K562 (cell line): Measurements from ENCODE around the gene ABHD13. TPM values are rescaled to one million over a fixed set of nuclear protein-coding genes. Genes with fewer than 3 reads are reported as not detected.

Source experiments
- ATF1 ChIP-seq, 2 experiments: fragments of 450-650 bp in 1 of 2; IDR thresholded peaks; 2 replicates each; pipeline ENCODE4 v1.6.1; 2016; ENCODE audit warnings: missing compliant biosample characterization in 1 of 2, missing genetic modification characterization in 1 of 2
- ATF7 ChIP-seq: fragments of 450-650 bp; IDR thresholded peaks from 2 replicates; pipeline ENCODE4 v1.7.1; 2014; ENCODE audit warnings: mild to moderate bottlenecking, moderate library complexity
- EGR1 ChIP-seq: fragments of 450-650 bp; conservative IDR thresholded peaks from 2 replicates; pipeline ENCODE4 v1.6.1; 2017; ENCODE audit warnings: mild to moderate bottlenecking
- GABPA ChIP-seq: fragments of 200-800 bp; sonication (Bioruptor generic); conservative IDR thresholded peaks from 2 replicates; pipeline ENCODE4 v1.6.1; 2016; ENCODE audit warnings: low read depth, missing genetic modification characterization, missing compliant biosample characterization
- GTF2E2 ChIP-seq: fragments of 200-800 bp; sonication (Bioruptor generic); IDR thresholded peaks from 2 replicates; pipeline ENCODE4 v1.6.1; 2016; ENCODE audit warnings: missing genetic modification characterization, missing compliant biosample characterization
- HEY1 ChIP-seq: fragments of 250-450 bp; sonication (Bioruptor Pico); IDR thresholded peaks from 2 replicates; pipeline ENCODE4 v1.5.0; 2020; ENCODE audit warnings: mild to moderate bottlenecking, moderate library complexity, borderline replicate concordance
- KDM4B ChIP-seq, 2 experiments: fragments of 450-650 bp in 1 of 2; sonication (generic) in 1 of 2; IDR thresholded peaks; 2 replicates each; pipeline ENCODE4 v1.6.1; 2016 to 2017; ENCODE audit warnings: borderline replicate concordance in 2 of 2, antibody characterized with exemption in 1 of 2, low read depth in 1 of 2, mild to moderate bottlenecking in 1 of 2
- MYC ChIP-seq, 2 experiments: fragments of 250-450 bp in 1 of 2; sonication (Bioruptor Pico) in 1 of 2; IDR thresholded peaks; 2 replicates each; pipeline versions ENCODE4 v1.5.1 to v1.6.1; 2012 to 2021; ENCODE audit warnings: low read depth in 2 of 2, borderline replicate concordance in 1 of 2, improper control_type of control experiment in 1 of 2, low read length in 1 of 2, mild to moderate bottlenecking in 1 of 2, moderate library complexity in 1 of 2
- POLR2AphosphoS5 ChIP-seq: IDR thresholded peaks from 2 replicates; pipeline ENCODE4 v1.6.1; 2011; ENCODE audit warnings: mild to moderate bottlenecking, low read depth, low read length, moderate library complexity; ENCODE audit not compliant: control insufficient read depth, insufficient read depth
- POLR2G ChIP-seq: fragments of 200-400 bp; formaldehyde crosslinking; IDR thresholded peaks from 2 replicates; pipeline ENCODE4 v1.6.1; 2017; ENCODE audit warnings: low read depth, mild to moderate bottlenecking, antibody characterized with exemption, low read length, moderate library complexity
- SAFB2 ChIP-seq: fragments of 200-400 bp; formaldehyde crosslinking; IDR thresholded peaks from 2 replicates; pipeline ENCODE4 v1.6.1; 2018; ENCODE audit warnings: borderline replicate concordance, low read length, low read depth, moderate library complexity; ENCODE audit not compliant: severe bottlenecking
- SAP30 ChIP-seq: fragments of 200-600 bp; sonication (generic); IDR thresholded peaks from 2 replicates; pipeline ENCODE4 v1.6.1; 2012; ENCODE audit warnings: borderline replicate concordance, low read depth, mild to moderate bottlenecking, moderate library complexity, low read length, control low read depth, inconsistent platforms; ENCODE audit not compliant: insufficient read depth, poor library complexity, severe bottlenecking
- SIN3B ChIP-seq: fragments of 450-650 bp; IDR thresholded peaks from 2 replicates; pipeline ENCODE4 v1.6.1; 2017; ENCODE audit warnings: low read depth, mild to moderate bottlenecking, moderate library complexity
- XRCC3 ChIP-seq: fragments of 450-650 bp; IDR thresholded peaks from 2 replicates; pipeline ENCODE4 v1.6.1; 2017; ENCODE audit warnings: mild to moderate bottlenecking, moderate library complexity
- ZKSCAN1 ChIP-seq: fragments of 150-350 bp; IDR thresholded peaks from 2 replicates; pipeline ENCODE4 v1.6.1; 2016; ENCODE audit warnings: low read depth, low read length
- polyA plus RNA-seq, 8 experiments: library from polyadenylated mRNA; depleted of rRNA in 4 of 8; stranded (reverse) in 5 of 8; unstranded in 3 of 8; fragments of >200 nt; fragmentation: Nextera tagmentation in 2 of 8; fragmentation: Illumina TruSeq in 1 of 8; extraction: Ambion mirVana in 2 of 8; extraction: Trizol in 1 of 8; gene quantifications; 2 replicates each; pipeline versions ENCODE4 v1.2.1 to v1.2.3, GENCODE V29; 2011 to 2014; ENCODE audit warnings: inconsistent platforms in 1 of 8, missing spikeins in 1 of 8
- total RNA-seq, 7 experiments: library from RNA; depleted of rRNA in 6 of 7; stranded (reverse); fragments of >200 nt in 6 of 7; fragmentation: Illumina TruSeq in 2 of 7; extraction: Trizol in 2 of 7; gene quantifications; 2 replicates each; pipeline versions ENCODE4 v1.2.1 to v1.2.3, GENCODE V29; 2011 to 2021; ENCODE audit warnings: low replicate concordance in 1 of 7

Gene ABHD13
- total and polyA plus RNA-seq, 9 of the 15 experiments (the other 6 are each of a cell fraction or from before 2014, with no cell fraction given), result 1.7 to 7.0 (median 4.1) TPM

DNA sequence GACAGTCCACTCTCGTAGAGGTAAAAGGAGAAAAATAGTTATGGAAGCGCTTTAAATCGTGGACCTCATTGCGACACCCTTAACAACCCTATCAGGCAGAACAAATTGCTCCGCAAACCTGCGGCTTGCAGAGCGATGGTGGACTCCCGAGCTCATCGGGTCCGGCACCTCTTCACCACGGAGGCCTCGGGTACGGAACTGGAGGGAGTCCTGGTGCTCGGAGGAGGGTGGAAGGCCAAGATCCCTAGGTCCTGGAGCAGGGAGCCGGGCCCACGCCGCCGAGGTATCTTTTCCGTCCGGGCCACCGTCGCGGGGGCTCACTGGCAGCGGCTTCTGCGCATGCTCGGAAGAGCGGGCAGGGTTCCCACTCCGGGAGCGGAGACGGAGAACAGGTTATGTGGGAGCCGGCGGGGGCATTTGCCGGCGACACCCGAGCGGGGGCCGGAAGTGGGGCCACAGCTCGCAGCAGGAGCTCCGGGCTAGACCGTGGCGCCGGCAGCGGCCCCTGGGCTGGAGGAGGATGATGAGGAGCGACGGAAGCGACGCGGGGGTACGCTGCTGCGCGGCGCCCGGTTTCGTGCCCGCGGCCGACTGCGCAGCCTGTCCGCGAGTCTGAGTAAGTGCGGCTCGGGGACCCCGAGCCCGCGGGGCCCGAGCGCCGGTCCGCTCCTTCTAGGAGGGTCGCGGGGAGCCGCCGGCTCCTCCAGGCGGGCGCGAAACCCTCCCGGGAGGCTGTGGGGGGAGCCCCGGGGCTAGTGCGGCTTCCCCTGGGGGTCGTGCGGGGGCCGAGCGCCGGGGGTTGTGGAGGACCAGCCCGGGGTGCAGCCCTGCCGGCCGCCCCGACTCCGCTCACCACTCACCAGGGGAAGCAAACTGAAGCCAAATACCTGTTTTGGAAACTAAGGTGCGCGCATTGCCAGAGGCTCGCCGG, at the start of gene ABHD13 (continued):
- TF ChIP-seq SAP30 (no peak), HEY1 (CRISPR knock-in tag) (no peak), XRCC3 (no peak), POLR2G (peak; percentile 88), ATF1 (CRISPR knock-in tag; IDR thresholded peaks at IDR 0.05) (no peak), ATF1 (tag; IDR thresholded peaks at IDR 0.05) (peak; percentile 63), KDM4B (IDR thresholded peaks at IDR 0.05; ENCODE audit: borderline replicate concordance in 2 of 2, low read depth in 1 of 2) (0 out of 4 replicates have a peak, but pooled peaks of 1 of the 2 experiments have one; percentile 75), POLR2AphosphoS5 (0 out of 2 replicates have a peak, but pooled peaks have one; percentile 43), GABPA (tag) (peak; percentile 95), SAFB2 (no peak), EGR1 (peak; percentile 64; the same call in 1 of the 2 replicates), ZKSCAN1 (no peak), ATF7 (peak; percentile 40; the same call in 1 of the 2 replicates), SIN3B (0 out of 2 replicates have a peak, but pooled peaks have one; percentile 17), MYC (IDR thresholded peaks at IDR 0.05; ENCODE audit: low read depth, low read length) (peak; percentile 50), MYC (CRISPR knock-in tag; IDR thresholded peaks at IDR 0.05; ENCODE audit: borderline replicate concordance, low read depth) (peak; percentile 31; the same call in 1 of the 2 replicates), GTF2E2 (tag) (no peak)
- TF ChIP-seq, all 486 proteins: peak for 76
